Endodermal cell (in vitro differentiated cells): Measurements from ENCODE around the gene TRUB1. TPM values are rescaled to one million over a fixed set of nuclear protein-coding genes. Genes with fewer than 3 reads are reported as not detected.

Experiments used
- DNase-seq: peaks from one replicate; pipeline ENCODE4 v3.0.0-alpha.2; 2017
- H3K27ac ChIP-seq: 2 replicates; pipeline ENCODE4 v1.5.1; 2013; ENCODE audit warnings: mild to moderate bottlenecking, low read depth, low read length, moderate library complexity
- H3K27me3 ChIP-seq: 2 replicates; pipeline ENCODE4 v1.6.1; 2013; ENCODE audit warnings: mild to moderate bottlenecking, low read length, moderate library complexity; ENCODE audit not compliant: insufficient read depth, control insufficient read depth, poor library complexity, severe bottlenecking
- H3K36me3 ChIP-seq: 2 replicates; pipeline ENCODE4 v1.7.0; 2013; ENCODE audit warnings: mild to moderate bottlenecking, low read length, moderate library complexity; ENCODE audit not compliant: control insufficient read depth, insufficient read depth
- H3K4me1 ChIP-seq: one replicate; pipeline ENCODE4 v1.7.0; 2013; ENCODE audit warnings: low read length; ENCODE audit not compliant: control insufficient read depth, insufficient read depth
- H3K4me3 ChIP-seq: 2 replicates; pipeline ENCODE4 v1.5.1; 2013; ENCODE audit warnings: mild to moderate bottlenecking, low read length, moderate library complexity
- H3K9ac ChIP-seq: 2 replicates; pipeline ENCODE4 v1.6.1; 2013; ENCODE audit warnings: mild to moderate bottlenecking, low read length, moderate library complexity; ENCODE audit not compliant: poor library complexity, severe bottlenecking; ENCODE audit errors: extremely low read depth
- H3K9me3 ChIP-seq: 2 replicates; pipeline ENCODE4 v1.6.1; 2013; ENCODE audit warnings: mild to moderate bottlenecking, low read length, moderate library complexity; ENCODE audit not compliant: control insufficient read depth
- H3K27ac Mint-ChIP-seq: 2 replicates; pipeline ENCODE4 v1.8.0; 2020; ENCODE audit warnings: mixed read lengths
- H3K27me3 Mint-ChIP-seq: 2 replicates; pipeline ENCODE4 v1.8.0; 2021; ENCODE audit warnings: mild to moderate bottlenecking, mixed read lengths; ENCODE audit not compliant: insufficient read depth
- H3K36me3 Mint-ChIP-seq: 2 replicates; pipeline ENCODE4 v1.8.0; 2020; ENCODE audit warnings: low read depth, mixed read lengths
- H3K4me1 Mint-ChIP-seq: 2 replicates; pipeline ENCODE4 v1.8.0; 2020; ENCODE audit warnings: mixed read lengths
- H3K4me3 Mint-ChIP-seq: 2 replicates; pipeline ENCODE4 v1.8.0; 2020; ENCODE audit warnings: mild to moderate bottlenecking, moderate library complexity, mixed read lengths
- H3K9me3 Mint-ChIP-seq: 2 replicates; pipeline ENCODE4 v1.8.0; 2020; ENCODE audit warnings: mild to moderate bottlenecking, mixed read lengths
- WGBS, 2 experiments: methylation state at CpG; one replicate each; pipeline versions ENCODE4 v1.1.5 to v1.1.7; 2013; ENCODE audit warnings: missing lambda C conversion rate in 2 of 2, mixed read lengths in 1 of 2; ENCODE audit not compliant: insufficient coverage in 1 of 2, insufficient read length in 1 of 2; 5-methylcytosine and 5-hydroxymethylcytosine counted together
- total RNA-seq, 2 donors: library from RNA; stranded (reverse); fragmentation: NEBNext Ultra II Directional in 1 of 2; extraction: Animal tissue kit (Norgen Biotek cat#: 25700) in 1 of 2; gene quantifications; 2 replicates in 1 of 2; 3 replicates in 1 of 2; pipeline ENCODE4 v1.2.1, GENCODE V29; 2021
- TF ChIP-seq, protein P1 (sequence below): fragments of 200-600 bp; sonication (generic); conservative IDR thresholded peaks from 2 replicates; pipeline ENCODE4 v1.5.0; 2021; ENCODE audit warnings: antibody characterized with exemption, mild to moderate bottlenecking

The TRUB1 gene
- total RNA-seq, 2 donors from 2014 or later: 18.5 to 18.8 TPM

DNA sequence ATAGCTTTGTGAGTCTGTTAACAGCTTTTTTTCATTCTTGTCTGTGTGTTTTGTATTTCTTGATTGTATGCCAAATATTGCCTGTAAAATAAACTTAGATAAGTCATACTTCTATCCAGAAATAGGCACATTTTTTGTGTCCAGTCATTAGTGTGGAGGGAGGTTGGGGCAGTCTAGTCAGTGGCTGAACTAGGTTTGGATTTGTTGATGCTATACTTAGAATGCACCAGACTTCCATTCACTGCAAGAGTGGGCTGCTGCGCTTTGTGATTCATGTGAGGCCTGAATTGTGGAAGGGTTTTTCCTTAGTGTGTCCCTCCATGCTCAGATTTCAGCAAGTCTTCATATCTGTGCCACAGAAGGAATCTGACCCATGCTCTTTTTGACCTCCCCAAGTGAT, 50.0 kb downstream of the TRUB1 start:
- 100% methylated on average over 1 of the region's 1 CpG for WGBS, 2 experiments
- Mint-ChIP-seq H3K27me3 (no peaks in the 10 kb centered on the region), H3K36me3 (peaks cover 30% of the 10 kb centered on the region), H3K4me1 (no peaks in the 10 kb centered on the region), H3K9me3 (peaks cover 28% of the 10 kb centered on the region), H3K27ac (no peak overlapping the region), H3K4me3 (no peak overlapping the region)
- Histone ChIP-seq H3K4me3 (no peak overlapping the region), H3K36me3 (peaks cover 20% of the 10 kb centered on the region), H3K27ac (no peak overlapping the region), H3K27me3 (no peaks in the 10 kb centered on the region), H3K9ac (no peak overlapping the region), H3K9me3 (peaks cover 27% of the 10 kb centered on the region), H3K4me1 (no peaks in the 10 kb centered on the region)
- TF ChIP-seq, protein P1, sequence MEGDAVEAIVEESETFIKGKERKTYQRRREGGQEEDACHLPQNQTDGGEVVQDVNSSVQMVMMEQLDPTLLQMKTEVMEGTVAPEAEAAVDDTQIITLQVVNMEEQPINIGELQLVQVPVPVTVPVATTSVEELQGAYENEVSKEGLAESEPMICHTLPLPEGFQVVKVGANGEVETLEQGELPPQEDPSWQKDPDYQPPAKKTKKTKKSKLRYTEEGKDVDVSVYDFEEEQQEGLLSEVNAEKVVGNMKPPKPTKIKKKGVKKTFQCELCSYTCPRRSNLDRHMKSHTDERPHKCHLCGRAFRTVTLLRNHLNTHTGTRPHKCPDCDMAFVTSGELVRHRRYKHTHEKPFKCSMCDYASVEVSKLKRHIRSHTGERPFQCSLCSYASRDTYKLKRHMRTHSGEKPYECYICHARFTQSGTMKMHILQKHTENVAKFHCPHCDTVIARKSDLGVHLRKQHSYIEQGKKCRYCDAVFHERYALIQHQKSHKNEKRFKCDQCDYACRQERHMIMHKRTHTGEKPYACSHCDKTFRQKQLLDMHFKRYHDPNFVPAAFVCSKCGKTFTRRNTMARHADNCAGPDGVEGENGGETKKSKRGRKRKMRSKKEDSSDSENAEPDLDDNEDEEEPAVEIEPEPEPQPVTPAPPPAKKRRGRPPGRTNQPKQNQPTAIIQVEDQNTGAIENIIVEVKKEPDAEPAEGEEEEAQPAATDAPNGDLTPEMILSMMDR: no peak
- no peak for DNase-seq

DNA sequence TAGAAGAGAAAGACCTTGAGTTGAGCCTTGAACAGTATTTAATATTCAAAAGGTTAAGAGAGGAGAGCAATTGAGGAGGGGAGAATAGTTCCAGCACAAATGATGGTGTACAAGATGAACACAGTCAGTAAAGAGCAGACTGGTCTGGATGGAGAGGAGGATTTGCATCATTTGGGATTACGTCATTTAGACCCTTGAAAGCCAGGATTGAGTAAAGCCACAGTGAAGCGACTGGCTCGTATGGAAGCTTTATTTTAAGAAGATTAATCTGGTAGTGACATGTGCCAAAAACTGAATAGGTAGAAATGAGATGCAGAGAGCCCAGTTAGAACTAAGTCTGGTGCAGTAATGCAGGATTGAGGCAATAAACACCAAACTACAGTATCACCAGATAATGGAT, 52.6 kb downstream of the TRUB1 start:
- Histone ChIP-seq H3K36me3 (peaks cover 2% of the 10 kb centered on the region), H3K27me3 (no peaks in the 10 kb centered on the region), H3K9ac (no peak overlapping the region), H3K27ac (no peak overlapping the region), H3K4me3 (no peak overlapping the region), H3K9me3 (peaks cover 2% of the 10 kb centered on the region), H3K4me1 (no peaks in the 10 kb centered on the region)
- H3K36me3 Mint-ChIP-seq: peaks cover 6% of the 10 kb centered on the region
- H3K27ac Mint-ChIP-seq: no peak overlapping the region
- WGBS, 2 experiments: 82 to 89% methylated on average over 1 to 3 of the region's 3 CpGs
- no peak overlapping the region for H3K4me3 Mint-ChIP-seq
- no peaks in the 10 kb centered on the region for H3K27me3 Mint-ChIP-seq
- TF ChIP-seq, protein P1: no peak
- no peaks in the 10 kb centered on the region for H3K4me1 Mint-ChIP-seq
- DNase-seq: no peak
- peaks cover 2% of the 10 kb centered on the region for H3K9me3 Mint-ChIP-seq

- Mint-ChIP-seq H3K9me3 (peaks cover 1% of the 10 kb centered on the region), H3K36me3 (peaks cover 2% of the 10 kb centered on the region), H3K4me1 (no peaks in the 10 kb centered on the region), H3K27me3 (no peaks in the 10 kb centered on the region), H3K4me3 (no peak overlapping the region), H3K27ac (no peak overlapping the region)
- no peaks in the 10 kb centered on the region for H3K27me3 ChIP-seq
- DNase-seq: no peak
- no peaks in the 10 kb centered on the region for H3K9me3 ChIP-seq
- TF ChIP-seq, protein P1: no peak
- no peaks in the 10 kb centered on the region for H3K36me3 ChIP-seq
- no peak overlapping the region for H3K27ac ChIP-seq
- H3K9ac ChIP-seq: no peak overlapping the region
- no peak overlapping the region for H3K4me3 ChIP-seq
- 75 to 100% methylated on average over 2 to 4 of the region's 4 CpGs for WGBS, 2 experiments
- no peaks in the 10 kb centered on the region for H3K4me1 ChIP-seq
Measured at GRCh38 chr10:114990991-114991390, 53.0 kb downstream of the TRUB1 start.
